GM19324 (cell line): ENCODE measurements around the gene OR5D14.

Experiments used
- ATAC-seq: cut with Tn5 transposase; IDR thresholded peaks from one replicate; pipeline ENCODE4 v1.9.1; 2021; ENCODE audit warnings: mild to moderate bottlenecking, moderate library complexity; ENCODE audit not compliant: unreplicated experiment, low FRiP score

OR5D14 gene

GRCh38 chr11:55795256-55795655 lies at the start of gene OR5D14:
OR5D14 (plus strand) TSS chr11:55795556; CDS start chr11:55795556, 0 bp downstream.
- no peak for ATAC-seq

GRCh38 chr11:55773138-55773537 lies 22.2 kb upstream of the OR5D14 start, which contains the start of gene OR5D13:
OR5D13 (plus strand) TSS chr11:55773438; CDS start chr11:55773438, 0 bp downstream.
- ATAC-seq, result no peak

GRCh38 chr11:55791606-55792005 lies 3.8 kb upstream of the OR5D14 start:
- ATAC-seq, result no peak

- ATAC-seq, result no peak
Observed at GRCh38 chr11:55793321-55793720, 2.0 kb upstream of the OR5D14 start.

- no peak for ATAC-seq
Observed at GRCh38 chr11:55806248-55806647, 10.9 kb downstream of the OR5D14 start.

GRCh38 chr11:55811067-55811466 lies 15.7 kb downstream of the OR5D14 start, which contains the start of gene OR5L1:
OR5L1 (plus strand) TSS chr11:55811367; CDS start chr11:55811467, 100 bp downstream.
- no peak for ATAC-seq

GRCh38 chr11:55819330-55819729 lies 24.0 kb downstream of the OR5D14 start, which contains the start of gene OR5D18:
OR5D18 (plus strand) TSS chr11:55819630; CDS start chr11:55819630, 0 bp downstream.
- ATAC-seq, result no peak

GRCh38 chr11:55826919-55827318 lies 31.6 kb downstream of the OR5D14 start, which contains the start of gene OR5L2:
OR5L2 (plus strand) TSS chr11:55827219; CDS start chr11:55827219, 0 bp downstream.
- no peak for ATAC-seq

GRCh38 chr11:55838452-55838851 lies 43.1 kb downstream of the OR5D14 start, which contains the start of gene OR5D16:
OR5D16 (plus strand) TSS chr11:55838752; CDS start chr11:55838752, 0 bp downstream.
- no peak for ATAC-seq
